Muscle layer of colon (tissue), 2 donors: ENCODE measurements around the gene MGLL.

Source experiments
- H3K27ac ChIP-seq: one replicate; pipeline ENCODE4 v1.7.0; 2013; ENCODE audit warnings: low read depth, mild to moderate bottlenecking, low read length, moderate library complexity
- H3K27me3 ChIP-seq, 2 donors: one replicate each; pipeline ENCODE4 v1.7.0; 2013; ENCODE audit warnings: low read length in 2 of 2, mild to moderate bottlenecking in 2 of 2; ENCODE audit not compliant: insufficient read depth in 2 of 2, control insufficient read depth in 1 of 2
- H3K36me3 ChIP-seq: one replicate; pipeline ENCODE4 v1.7.0; 2013; ENCODE audit warnings: mild to moderate bottlenecking, low read length; ENCODE audit not compliant: insufficient read depth
- H3K4me1 ChIP-seq: one replicate; pipeline ENCODE4 v1.7.0; 2013; ENCODE audit warnings: mild to moderate bottlenecking, low read length; ENCODE audit not compliant: insufficient read depth
- H3K4me3 ChIP-seq, 2 donors: one replicate each; pipeline ENCODE4 v1.7.0; 2013; ENCODE audit warnings: low read length in 2 of 2, low read depth in 1 of 2, mild to moderate bottlenecking in 1 of 2, moderate library complexity in 1 of 2
- H3K9ac ChIP-seq: one replicate; pipeline ENCODE4 v1.7.0; 2013; ENCODE audit warnings: low read length
- H3K9me3 ChIP-seq: one replicate; pipeline ENCODE4 v1.7.0; 2013; ENCODE audit warnings: mild to moderate bottlenecking, low read length
- donor health status: abdominal sarcoma.
- donor health status: Adenocarcinoma of cecum.

Gene MGLL

DNA sequence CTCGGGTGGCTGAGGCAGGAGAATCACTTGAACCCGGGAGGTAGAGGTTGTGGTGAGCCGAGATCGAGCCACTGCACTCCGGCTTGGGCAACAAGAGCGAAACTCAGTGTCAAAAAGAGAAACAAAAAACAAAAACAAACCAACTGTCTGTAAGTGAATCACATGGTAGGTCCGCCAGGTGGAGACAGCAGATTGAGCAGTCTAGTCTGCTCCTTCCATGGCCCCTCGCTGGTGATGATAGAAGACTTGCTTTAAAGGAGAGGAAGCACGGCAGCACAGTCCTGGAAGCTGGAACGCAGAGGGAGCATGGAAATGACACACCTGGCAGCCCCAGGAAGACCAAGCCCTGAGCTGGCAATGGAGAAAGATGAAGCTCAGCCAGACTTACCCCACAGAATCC, 31.4 kb upstream of the MGLL start:
- no peaks in the 10 kb centered on the region for H3K4me1 ChIP-seq
- no peaks in the 10 kb centered on the region for H3K9me3 ChIP-seq
- H3K9ac ChIP-seq: no peak overlapping the region
- no peaks in the 10 kb centered on the region for H3K27me3 ChIP-seq
- no peak overlapping the region for H3K4me3 ChIP-seq
- H3K27ac ChIP-seq: no peak overlapping the region
- no peaks in the 10 kb centered on the region for H3K36me3 ChIP-seq

DNA sequence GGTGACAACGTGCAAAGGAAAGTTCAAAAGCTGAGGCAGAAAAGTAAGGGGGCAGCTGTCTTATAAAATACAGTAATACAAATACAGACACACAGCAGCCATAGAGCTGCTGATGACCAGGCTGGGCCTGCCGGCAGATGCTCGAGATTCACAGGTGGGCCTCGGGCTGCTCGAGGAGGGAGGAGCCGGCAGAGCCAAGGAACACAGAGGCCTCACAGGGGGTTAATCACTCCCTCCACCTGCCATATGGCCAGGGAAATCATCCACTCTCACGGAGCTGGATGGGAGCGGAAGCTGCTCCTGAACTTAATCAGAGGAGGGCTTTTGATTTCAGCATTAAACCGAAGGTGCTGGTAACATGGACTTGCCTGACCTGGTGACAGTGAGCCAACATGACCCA, 29.6 kb upstream of the MGLL start:
- H3K4me1 ChIP-seq: no peaks in the 10 kb centered on the region
- H3K4me3 ChIP-seq: no peak overlapping the region
- H3K27ac ChIP-seq: no peak overlapping the region
- no peaks in the 10 kb centered on the region for H3K9me3 ChIP-seq
- H3K9ac ChIP-seq: no peak overlapping the region
- H3K27me3 ChIP-seq: no peaks in the 10 kb centered on the region
- no peaks in the 10 kb centered on the region for H3K36me3 ChIP-seq

DNA sequence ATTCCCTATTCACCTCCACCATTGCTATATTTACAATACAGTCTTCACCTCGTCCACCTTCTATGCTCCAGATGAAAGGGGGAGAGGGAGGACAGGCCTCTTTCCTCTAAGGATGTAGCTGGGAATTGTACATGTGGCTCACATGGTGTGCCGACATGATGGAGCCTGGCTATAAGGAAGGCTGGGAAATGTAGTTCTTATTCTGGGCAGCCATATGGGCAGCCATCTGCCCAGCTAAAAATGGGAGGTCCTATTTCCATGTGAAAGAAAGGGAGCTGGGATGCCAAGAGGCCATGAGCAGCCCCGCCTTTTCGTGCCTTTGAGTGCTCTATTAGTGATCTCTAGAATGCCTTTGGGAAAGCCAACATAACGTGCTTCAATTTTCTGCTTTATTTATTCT, 27.1 kb upstream of the MGLL start:
- Histone ChIP-seq H3K27ac (no peak overlapping the region), H3K4me3 (no peak overlapping the region), H3K4me1 (no peaks in the 10 kb centered on the region), H3K9ac (no peak overlapping the region), H3K27me3 (no peaks in the 10 kb centered on the region), H3K9me3 (no peaks in the 10 kb centered on the region), H3K36me3 (no peaks in the 10 kb centered on the region)

DNA sequence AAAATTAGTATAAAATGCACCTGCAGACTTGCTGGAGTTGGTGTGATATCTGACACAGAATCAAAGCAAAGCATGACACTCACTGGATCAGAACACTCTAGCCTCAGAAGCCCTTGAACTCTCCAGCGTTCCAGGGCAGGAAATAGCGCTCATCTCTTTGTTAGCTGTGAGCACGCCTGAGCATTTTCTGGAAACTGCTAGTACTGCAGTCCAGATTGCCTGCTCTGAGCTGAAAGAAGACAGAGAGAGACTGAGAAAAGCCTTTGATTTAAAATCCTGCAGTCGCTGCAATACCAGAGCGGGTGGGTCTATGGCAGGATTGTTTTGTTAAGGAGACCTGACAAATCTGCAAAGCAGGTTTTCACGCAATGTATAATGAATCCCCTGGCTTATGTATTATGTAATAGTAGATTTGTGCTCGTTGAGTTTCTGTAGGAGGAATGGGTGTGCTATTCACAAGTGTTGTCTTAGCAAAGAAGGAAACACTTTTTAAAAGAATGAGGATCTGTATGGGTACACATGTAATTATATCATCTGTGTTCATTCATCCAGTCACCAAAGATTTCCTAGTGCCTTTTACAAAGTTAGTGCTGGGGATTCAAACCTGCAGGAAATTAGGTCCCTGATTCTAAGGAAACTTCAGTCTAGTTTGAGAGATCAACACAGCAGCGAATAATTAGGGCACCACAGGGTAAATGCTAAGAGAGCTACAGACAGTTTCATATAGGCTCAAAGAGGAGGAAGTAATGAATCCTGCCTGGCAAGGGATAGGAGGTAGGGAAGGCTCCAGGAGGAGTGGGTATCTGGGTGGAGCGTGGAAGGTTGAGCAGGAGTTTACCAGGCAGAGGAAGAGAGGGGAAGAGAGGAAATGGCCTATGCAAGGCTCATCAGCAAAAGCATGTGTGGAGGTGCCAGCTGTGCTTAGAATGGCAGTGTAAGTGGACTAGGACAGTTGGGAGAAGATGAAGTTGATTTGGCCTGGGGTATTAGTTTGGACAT, 26.1 kb upstream of the MGLL start:
- H3K9me3 ChIP-seq: no peaks in the 10 kb centered on the region
- no peaks in the 10 kb centered on the region for H3K27me3 ChIP-seq
- H3K4me3 ChIP-seq: no peak overlapping the region
- no peaks in the 10 kb centered on the region for H3K36me3 ChIP-seq
- no peak overlapping the region for H3K27ac ChIP-seq
- no peak overlapping the region for H3K9ac ChIP-seq
- H3K4me1 ChIP-seq: no peaks in the 10 kb centered on the region

DNA sequence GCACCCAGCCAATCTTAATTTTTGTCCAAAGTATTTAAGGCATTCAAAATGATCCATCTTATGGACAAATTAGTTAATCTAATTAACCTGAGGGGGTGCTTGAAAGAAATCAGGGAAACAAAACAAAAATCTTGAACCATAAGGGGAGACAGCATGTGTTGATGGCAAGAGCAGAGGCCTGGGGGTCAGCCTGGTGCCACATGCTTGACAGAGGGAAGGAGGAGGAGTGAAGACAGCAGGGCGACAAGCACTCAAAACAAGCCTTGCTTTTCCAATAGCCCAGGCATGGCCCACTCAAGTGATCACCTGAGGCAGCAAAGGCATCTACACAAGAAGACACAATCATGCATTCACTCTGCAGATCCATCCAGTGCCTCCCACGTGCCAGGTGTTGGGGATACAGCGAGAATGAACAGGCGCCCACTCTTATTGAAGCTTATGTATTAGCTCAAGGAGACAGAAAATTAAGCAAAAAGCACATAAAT, 25.0 kb upstream of the MGLL start:
- Histone ChIP-seq H3K9ac (no peak overlapping the region), H3K4me1 (no peaks in the 10 kb centered on the region), H3K4me3 (no peak overlapping the region), H3K9me3 (no peaks in the 10 kb centered on the region), H3K27ac (no peak overlapping the region), H3K36me3 (no peaks in the 10 kb centered on the region), H3K27me3 (no peaks in the 10 kb centered on the region)

DNA sequence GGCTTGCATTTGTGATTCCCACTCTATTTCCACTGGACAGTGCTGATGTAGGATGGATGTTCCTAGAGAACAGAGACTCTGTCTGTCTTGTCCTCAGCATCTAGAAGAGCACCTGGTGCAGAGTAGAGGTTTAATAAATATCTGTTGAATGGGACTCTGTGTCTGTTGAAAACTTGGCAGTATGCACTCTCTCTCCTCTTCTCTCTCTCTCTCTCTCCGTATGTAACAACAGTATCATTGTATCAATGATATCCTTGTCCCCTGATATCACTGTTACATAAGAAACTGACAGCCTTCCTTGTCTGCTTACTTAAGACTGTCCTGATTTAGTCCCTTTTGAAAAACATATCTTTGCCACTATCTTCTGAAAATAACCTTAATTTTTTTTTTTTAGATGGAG, 24.3 kb upstream of the MGLL start:
- Histone ChIP-seq H3K27me3 (no peaks in the 10 kb centered on the region), H3K9me3 (no peaks in the 10 kb centered on the region), H3K27ac (no peak overlapping the region), H3K36me3 (no peaks in the 10 kb centered on the region), H3K9ac (no peak overlapping the region), H3K4me3 (no peak overlapping the region), H3K4me1 (no peaks in the 10 kb centered on the region)

DNA sequence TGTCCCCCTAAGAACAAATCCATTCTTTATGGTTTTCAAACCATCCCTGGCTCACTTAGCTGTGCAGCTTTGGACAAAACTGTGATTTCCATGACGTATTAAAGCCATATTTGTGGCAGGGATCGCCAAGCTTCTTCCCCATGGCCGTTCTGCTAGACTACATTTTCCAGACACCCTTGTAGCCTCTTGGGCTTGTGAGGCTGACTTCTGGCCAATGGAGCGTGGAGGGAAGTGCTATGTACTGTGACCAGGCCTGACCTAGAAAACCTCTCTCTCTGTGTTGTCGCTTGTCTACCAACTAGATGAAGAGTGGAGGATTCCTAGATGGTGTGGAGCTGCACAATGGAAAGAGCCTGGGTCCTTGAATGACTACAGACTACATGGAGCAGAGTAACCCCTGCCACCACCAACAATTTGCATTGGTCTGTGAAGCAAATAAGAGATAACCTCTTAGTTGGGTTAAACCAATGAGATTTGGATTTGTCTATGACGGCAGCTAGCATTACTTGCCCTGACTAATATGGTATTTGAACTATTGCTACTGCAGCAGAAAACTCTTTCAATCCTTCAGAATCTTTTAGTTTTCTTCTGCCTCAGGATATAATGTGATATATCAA, 22.1 kb upstream of the MGLL start:
- Histone ChIP-seq H3K4me1 (no peaks in the 10 kb centered on the region), H3K27me3 (no peaks in the 10 kb centered on the region), H3K9ac (no peak overlapping the region), H3K27ac (no peak overlapping the region), H3K4me3 (no peak overlapping the region), H3K36me3 (no peaks in the 10 kb centered on the region), H3K9me3 (no peaks in the 10 kb centered on the region)

DNA sequence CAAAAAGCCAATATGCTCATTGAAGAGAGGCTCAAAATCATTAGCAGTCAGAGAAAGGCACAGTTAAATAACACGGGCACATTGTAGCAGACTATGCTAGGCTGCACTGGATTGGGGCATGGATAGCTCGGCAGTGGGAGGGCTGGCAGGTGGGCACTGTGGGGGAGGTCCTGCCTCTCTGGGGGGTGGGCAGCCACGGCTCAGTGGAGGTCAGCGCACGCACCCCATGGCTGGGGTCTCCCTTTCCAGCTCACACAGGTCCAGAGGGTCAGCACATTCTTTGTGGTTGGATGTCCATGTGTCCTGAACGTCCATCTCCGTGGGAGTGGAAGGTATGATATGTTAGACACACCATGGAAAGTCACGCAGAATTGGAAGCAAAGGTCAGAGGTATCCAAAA, 18.4 kb upstream of the MGLL start:
- Histone ChIP-seq H3K4me1 (no peaks in the 10 kb centered on the region), H3K27me3 (no peaks in the 10 kb centered on the region), H3K36me3 (no peaks in the 10 kb centered on the region), H3K27ac (no peak overlapping the region), H3K9me3 (no peaks in the 10 kb centered on the region), H3K9ac (no peak overlapping the region), H3K4me3 (no peak overlapping the region)

DNA sequence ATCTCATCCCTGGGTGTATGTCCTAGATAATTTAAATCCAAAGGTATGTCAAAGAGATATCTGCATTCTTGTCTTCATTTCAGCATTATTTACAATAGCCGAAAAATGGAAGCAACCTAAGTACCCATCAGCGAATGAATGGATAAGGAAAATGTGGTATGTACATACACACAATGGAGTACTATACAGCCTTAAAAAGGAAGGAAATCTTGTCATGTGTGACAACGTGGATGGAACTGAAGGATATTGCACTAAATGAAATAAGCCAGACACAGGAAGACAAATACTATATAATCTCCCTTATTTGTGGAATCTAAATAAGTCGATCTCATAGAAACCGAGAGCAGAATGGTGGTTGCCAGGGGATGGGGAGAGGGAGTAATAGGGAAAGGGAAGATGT, 16.8 kb upstream of the MGLL start:
- H3K9ac ChIP-seq: no peak overlapping the region
- no peak overlapping the region for H3K4me3 ChIP-seq
- H3K36me3 ChIP-seq: no peaks in the 10 kb centered on the region
- H3K4me1 ChIP-seq: no peaks in the 10 kb centered on the region
- H3K27me3 ChIP-seq: no peaks in the 10 kb centered on the region
- no peaks in the 10 kb centered on the region for H3K9me3 ChIP-seq
- H3K27ac ChIP-seq: no peak overlapping the region

DNA sequence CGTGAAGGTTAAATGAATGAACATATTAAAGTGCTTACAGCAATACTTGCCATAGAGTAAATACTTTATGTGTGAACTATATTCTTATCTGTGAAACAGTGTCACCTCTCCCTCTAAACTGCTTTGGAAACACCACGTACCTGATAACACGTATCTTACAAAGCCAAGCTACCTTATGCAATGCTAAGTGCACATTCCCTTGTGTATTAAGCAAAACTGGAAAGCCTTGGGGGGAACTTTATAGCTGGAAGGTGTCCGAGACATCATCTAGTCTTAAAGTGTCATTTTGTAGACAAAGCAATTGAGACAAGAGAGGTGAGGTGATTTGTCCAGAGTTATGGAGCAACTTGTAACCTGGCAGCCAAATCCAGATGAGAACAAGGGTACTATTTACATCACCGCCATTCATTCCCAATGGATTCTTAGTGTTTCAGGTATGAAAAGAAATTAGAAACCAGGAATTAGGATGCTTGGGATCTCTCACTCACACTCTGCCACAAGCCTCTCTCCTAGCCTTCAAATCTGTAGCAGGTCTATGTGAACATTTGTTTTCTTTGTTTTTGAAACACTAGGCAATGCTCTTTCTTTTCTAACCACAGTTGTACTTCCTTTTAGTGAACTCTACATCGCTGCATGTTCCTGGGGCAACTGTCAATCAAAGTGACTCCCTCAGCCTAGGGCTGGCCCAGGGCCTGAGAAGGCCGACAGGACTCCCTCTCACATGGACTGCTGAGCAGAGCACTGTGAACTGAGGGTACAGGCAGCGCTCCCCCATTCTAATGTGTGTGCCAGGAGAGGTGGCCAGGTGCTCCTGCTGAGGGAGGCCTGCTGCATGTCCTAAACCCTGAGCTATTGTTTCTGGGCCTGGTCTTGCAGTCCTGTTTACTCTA, 13.9 kb upstream of the MGLL start:
- Histone ChIP-seq H3K9me3 (no peaks in the 10 kb centered on the region), H3K27ac (no peak overlapping the region)

DNA sequence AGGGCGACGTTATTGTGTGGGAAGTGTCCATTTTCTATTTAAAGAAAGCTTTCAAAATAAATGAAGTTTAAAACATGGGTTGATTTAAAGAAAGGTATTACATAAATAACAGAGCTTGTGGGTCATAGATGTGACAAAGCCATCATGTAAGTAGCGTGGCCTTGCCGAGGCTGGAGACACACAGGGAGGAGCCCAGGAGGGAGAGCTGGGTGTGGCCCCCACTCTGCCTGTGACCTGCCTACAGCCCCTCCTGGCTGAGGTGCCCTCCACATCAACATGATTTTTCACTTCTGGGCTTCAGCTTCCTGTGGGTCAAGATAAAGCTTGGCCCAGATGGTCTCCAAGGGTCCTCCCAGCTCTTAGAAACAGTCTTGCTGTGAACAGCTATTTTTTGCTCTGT, 12.5 kb upstream of the MGLL start:
- Histone ChIP-seq H3K27ac (no peak overlapping the region), H3K4me3 (no peak overlapping the region), H3K36me3 (no peaks in the 10 kb centered on the region), H3K9me3 (no peaks in the 10 kb centered on the region), H3K27me3 (no peaks in the 10 kb centered on the region), H3K4me1 (no peaks in the 10 kb centered on the region), H3K9ac (no peak overlapping the region)

More for the DNA sequence above, 13.9 kb upstream of the MGLL start:
- Histone ChIP-seq H3K36me3 (no peaks in the 10 kb centered on the region), H3K4me1 (no peaks in the 10 kb centered on the region), H3K9ac (no peak overlapping the region), H3K27me3 (no peaks in the 10 kb centered on the region), H3K4me3 (no peak overlapping the region)
